HTR-8/SVneo (cell line): ENCODE measurements around the gene RALGAPA2.

Experiments used
- DNase-seq: peaks from one replicate; pipeline ENCODE4 v3.0.0; 2011; ENCODE audit warnings: low spot score, mixed read lengths; ENCODE audit not compliant: insufficient read length
- FAIRE-seq: peaks from 2 replicates; lab custom pipeline; 2011; peaks lifted over from hg19 to GRCh38; lab: Jason Lieb, UNC

Gene RALGAPA2

DNA sequence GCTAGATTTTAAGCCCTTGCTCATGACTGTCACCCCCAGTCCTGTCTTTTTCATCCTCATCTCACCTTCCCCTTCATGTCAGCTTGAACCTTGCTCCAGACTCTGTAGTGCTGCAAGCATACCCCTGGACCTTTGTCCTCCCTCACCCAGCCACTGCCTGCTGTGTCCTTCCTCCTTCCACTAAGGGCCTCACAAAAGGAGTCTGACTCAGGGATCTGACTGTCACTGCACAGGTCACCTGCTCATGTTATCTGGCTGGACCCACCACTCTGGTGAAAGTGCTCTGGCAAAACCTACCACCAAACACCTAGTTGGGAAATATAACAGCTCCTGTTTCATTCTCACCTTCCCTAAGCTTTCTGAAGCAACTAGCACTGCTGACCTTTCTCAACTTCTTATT, 193.2 kb downstream of the RALGAPA2 start:
- FAIRE-seq: no peak
- no peak for DNase-seq

DNA sequence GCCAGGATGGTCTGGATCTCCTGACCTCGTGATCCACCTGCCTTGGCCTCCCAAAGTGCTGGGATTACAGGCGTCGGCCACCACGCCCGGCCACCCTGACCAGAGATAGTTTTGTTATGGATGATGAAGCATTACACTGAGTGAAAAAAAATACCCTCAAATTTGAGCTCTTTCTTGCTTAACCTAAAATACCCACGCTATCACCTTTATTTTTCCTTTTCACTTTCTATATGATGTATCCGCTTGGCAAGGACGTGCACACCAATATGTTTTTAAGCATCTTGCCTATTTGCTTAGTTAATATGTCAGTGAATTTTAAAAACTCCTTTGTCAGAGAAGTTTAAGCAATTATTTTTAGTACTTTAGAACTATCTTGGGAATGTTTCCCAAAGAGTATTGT, 194.2 kb downstream of the RALGAPA2 start:
- FAIRE-seq (no peak), DNase-seq (no peak)

GRCh38 chr20:20517296-20517695, 195.1 kb downstream of the RALGAPA2 start:
- no peak for DNase-seq
- FAIRE-seq: no peak

GRCh38 chr20:20513720-20514119, 198.7 kb downstream of the RALGAPA2 start:
- FAIRE-seq: no peak

GRCh38 chr20:20505554-20505953, 206.9 kb downstream of the RALGAPA2 start:
- DNase-seq (no peak), FAIRE-seq (no peak)

More at GRCh38 chr20:20513720-20514119, 198.7 kb downstream of the RALGAPA2 start:
- no peak for DNase-seq

- DNase-seq: no peak
- no peak for FAIRE-seq
These were observed 208.5 kb downstream of the RALGAPA2 start for GRCh38 chr20:20503777-20504530.

GRCh38 chr20:20501128-20501527, 211.3 kb downstream of the RALGAPA2 start:
- no peak for FAIRE-seq

DNA sequence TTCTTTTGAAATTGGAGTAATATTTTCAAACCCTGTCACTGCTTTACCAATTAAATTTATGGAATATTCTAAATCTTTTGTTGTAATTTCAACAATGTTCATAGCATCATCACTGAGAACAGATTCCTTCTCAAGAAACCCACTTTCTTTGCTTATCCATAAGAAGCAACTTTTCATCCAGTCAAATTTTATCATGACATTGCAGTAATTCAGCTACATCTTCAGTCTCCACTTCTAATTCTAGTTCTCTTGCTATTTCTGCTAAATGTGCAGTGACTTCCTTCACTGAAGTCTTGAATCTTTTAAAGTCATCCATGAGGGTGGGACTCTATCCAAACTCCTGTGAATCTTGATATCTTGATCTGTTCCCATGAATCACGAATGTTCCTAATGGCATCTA, 212.1 kb downstream of the RALGAPA2 start:
- no peak for DNase-seq
- no peak for FAIRE-seq

More at GRCh38 chr20:20501128-20501527, 211.3 kb downstream of the RALGAPA2 start:
- DNase-seq: no peak

- DNase-seq: no peak
- FAIRE-seq: no peak
These were observed 213.0 kb downstream of the RALGAPA2 start for GRCh38 chr20:20499439-20499838.

- DNase-seq (no peak), FAIRE-seq (no peak)
These were observed 214.2 kb downstream of the RALGAPA2 start for GRCh38 chr20:20498076-20498861.

GRCh38 chr20:20497242-20497978, 215.0 kb downstream of the RALGAPA2 start:
- DNase-seq: no peak
- no peak for FAIRE-seq

DNA sequence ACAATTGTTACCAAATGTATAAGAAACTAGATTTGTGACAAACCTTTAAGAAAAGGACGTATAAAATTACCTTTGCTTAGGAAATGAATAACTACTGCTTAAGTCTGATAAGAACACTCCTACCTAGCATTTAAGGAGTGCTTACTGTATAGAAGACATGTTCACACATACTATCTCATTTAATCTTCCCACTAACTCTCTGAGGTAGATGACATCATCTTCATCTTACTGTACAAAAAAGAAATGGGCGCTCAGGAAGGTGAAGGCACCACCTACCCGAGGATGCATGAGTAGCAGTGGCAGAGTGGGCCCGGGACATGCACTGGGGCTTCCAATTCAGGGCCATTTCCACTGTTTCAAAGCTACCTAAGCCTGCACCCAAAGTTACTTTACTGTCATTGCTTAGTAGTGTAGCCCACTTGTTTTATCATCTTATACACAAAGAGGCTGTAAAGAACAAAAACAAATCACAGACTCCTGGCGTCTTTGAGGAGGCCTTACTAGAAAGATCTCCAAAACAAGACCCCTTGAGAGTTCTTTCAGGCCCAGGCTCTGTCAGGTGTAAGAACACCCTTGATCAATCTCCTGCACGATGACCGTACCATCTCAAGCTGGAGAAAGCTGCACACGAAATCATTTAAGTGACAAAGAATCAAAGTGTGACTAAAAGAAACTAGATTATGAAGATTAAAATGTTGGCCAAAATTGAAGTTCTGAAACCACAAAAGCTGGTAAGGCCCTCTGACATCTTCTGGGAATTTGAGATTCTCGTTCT, 216.5 kb downstream of the RALGAPA2 start:
- DNase-seq (no peak), FAIRE-seq (no peak)

GRCh38 chr20:20493701-20494100, 218.7 kb downstream of the RALGAPA2 start:
- no peak for DNase-seq
- FAIRE-seq: no peak

DNA sequence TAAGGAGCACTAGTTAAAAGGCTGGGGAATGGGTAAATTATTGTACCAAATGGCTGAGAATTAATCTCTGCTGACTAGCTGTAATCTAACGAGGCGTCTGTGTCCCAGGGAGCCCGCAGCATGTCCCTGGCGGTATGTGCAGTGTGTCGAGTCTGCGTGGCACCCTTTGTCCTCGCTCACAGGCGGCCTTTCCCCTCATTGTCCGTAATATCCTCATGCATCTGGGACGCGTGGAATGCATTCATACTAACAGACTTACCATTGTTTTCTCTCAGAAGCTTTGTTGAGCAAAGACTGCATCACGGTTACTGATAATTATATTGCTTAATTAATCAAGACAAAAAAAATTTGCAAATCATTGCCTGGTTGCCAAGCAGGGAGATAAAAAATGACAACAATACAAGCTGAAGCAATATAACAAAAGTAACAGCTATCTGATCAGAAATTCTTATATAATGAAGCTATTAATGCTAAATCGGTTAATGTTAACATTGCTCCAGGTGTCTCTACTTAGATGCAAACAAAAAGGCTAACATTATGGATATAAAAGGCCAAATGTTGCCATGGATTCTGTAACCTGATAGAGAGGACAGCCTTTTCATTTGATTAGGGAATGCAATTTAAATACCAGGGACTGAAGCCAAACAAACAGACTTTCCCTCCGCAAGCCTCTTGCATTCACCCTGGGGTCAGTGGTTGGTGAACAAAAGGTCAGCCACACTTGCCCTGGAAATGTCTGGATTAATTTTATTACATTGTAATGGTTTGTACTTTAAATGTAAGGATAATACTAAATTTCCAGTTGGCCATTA, 219.7 kb downstream of the RALGAPA2 start:
- FAIRE-seq (no peak), DNase-seq (no peak)

GRCh38 chr20:20491784-20492264, 220.6 kb downstream of the RALGAPA2 start:
- FAIRE-seq (no peak), DNase-seq (no peak)

DNA sequence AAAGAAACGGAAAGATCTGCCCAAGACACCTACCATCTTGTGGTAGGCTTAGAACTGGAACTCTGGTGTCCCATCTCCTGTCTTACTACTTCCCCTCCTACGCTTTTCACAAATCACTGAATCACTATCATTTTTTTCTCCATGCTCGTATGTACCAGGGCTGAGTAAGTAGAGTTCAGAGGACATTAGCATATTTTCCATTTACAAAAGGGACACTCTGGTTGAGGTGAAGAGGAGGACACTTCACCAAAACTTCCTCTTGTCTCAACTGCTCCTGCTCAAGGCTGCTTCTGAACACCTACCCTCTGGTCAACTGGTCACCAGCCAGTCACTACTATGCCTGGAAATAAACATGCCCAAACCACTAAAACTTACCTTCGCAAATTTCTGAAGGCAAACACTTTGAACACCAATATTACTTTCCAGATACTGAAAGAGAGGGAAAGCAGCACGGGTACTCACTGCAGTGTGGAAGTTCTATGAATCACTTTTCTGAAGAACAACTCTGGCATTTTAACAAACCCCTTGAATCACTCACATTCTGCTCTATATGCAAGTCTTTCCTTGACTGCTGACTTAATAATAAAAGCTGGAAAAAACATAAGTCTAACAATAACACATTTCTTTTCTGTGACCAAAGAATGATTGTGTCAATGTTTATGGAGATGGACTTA, 221.2 kb downstream of the RALGAPA2 start:
- FAIRE-seq: no peak
- DNase-seq: no peak

DNA sequence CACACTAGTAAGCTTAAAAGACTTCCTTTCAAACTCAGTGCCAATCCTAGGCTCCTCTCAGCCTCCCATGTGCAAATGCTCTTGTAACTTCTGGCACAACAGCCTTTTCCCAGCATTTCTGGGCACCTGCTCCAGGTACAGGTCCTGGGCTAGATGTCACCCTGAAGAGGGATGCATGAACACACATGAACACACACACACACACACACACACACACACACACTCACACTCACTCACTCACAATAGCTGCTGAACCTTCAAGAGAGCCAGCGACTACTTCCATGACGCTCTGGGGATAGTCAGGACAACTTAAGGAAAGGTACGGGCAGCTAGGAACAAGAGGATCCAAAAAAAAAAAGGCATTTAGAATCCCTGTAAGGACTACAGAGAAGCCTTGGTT, 221.8 kb downstream of the RALGAPA2 start:
- FAIRE-seq (no peak), DNase-seq (no peak)

DNA sequence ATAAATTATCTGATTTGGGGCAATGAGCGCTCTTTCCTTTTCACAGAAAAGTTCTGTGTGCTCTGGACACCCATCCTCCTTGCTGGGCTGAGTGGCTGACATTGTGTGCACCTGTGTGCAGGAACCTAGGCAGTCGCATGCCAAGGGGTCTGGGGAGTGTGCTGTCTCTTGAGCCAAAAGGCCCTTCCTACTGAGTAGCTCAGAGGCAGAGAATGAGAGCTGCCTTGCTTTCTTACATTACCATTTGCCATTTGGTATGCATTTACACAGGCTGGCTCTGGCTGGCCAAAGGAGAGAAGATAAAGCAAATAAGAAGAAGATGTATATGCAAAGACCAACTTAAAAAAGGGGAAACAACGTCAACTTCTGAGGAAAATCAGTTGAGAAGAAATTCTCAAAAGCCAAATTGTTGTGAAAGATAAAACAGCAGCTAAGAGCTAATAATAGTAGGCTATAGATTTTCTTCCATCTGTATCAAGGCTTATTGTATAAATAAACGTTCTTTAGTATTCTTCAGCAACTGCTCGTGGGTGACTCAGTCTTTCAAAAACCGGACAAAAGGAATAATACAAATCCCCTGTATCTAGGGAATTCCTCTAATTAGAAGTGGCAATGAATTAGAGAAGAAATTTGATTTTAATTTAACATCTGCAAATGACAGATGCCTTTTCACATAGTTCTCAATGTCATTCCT, 222.6 kb downstream of the RALGAPA2 start:
- FAIRE-seq (no peak), DNase-seq (no peak)
